Measurements from ENCODE around the gene MRPL14. TPM values are rescaled to one million over a fixed set of nuclear protein-coding genes. Genes with fewer than 3 reads are reported as not detected.

The MRPL14 gene
- total and polyA plus RNA-seq, 9 of the 15 experiments (the other 6 are each of a cell fraction or from before 2014, with no cell fraction given) = 126 to 424 (median 165) TPM

GRCh38 chr6:44064089-44064947 lies 62.9 kb downstream of the MRPL14 start (continued):
- TF ChIP-seq RREB1 (CRISPR knock-in tag; IDR thresholded peaks at IDR 0.05) (peak; percentile 40; the same call in 1 of the 2 replicates), ELK3 (CRISPR knock-in tag; IDR thresholded peaks at IDR 0.05) (no peak), ZNF778 (CRISPR knock-in tag; IDR thresholded peaks at IDR 0.05) (no peak), NKRF (IDR thresholded peaks at IDR 0.05; ENCODE audit: borderline replicate concordance) (no peak; the same call in 1 of the 2 replicates), YBX1 (IDR thresholded peaks at IDR 0.05) (no peak), FOXO4 (CRISPR knock-in tag; IDR thresholded peaks at IDR 0.05) (0 out of 2 replicates have a peak, but pooled peaks have one; percentile 83), ATF3 (IDR thresholded peaks at IDR 0.05) (peak; percentile 94), ATF3 (CRISPR knock-in tag; conservative IDR thresholded peaks at IDR 0.05) (peak; percentile 86), FUS (optimal IDR thresholded peaks at IDR 0.05; ENCODE audit: low read depth, low read length) (no peak), MED1 (CRISPR knock-in tag; IDR thresholded peaks at IDR 0.05; ENCODE audit: borderline replicate concordance) (no peak), KDM2B (CRISPR knock-in tag; IDR thresholded peaks at IDR 0.05) (no peak), ZBTB1 (CRISPR knock-in tag; IDR thresholded peaks at IDR 0.05; ENCODE audit: borderline replicate concordance, low read depth) (no peak), IFI16 (CRISPR knock-in tag; IDR thresholded peaks at IDR 0.05) (no peak)

All from K562 (cell line).